Fibroblast of skin of right biceps (primary cell): ENCODE results near the gene DPP4.
"Not testable (repeated sequence)": the region's sequence is repeated elsewhere in the genome, so short reads cannot be mapped to it uniquely, and the experiment has no call there.

ENCODE experiments used
- DNase-seq: peaks from one replicate; pipeline ENCODE4 v3.0.0-alpha.2; 2013

Gene DPP4

DNA sequence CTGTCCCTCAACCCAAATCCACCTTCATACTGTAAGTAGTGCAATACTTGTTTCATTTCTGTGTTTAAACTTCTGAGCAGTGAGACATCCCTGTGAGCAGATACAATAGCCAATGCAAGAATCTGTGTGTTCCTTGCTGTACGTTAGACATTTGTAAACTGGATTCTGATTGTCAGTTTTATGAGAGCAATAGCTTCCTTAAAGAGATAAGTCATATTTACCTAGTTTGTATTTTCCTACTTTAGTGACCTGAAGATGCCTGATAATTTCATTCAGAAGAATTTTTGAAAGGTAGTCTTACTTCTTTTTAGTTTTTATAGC lies 90.7 kb downstream of the DPP4 start:
- no peak for DNase-seq

DNA sequence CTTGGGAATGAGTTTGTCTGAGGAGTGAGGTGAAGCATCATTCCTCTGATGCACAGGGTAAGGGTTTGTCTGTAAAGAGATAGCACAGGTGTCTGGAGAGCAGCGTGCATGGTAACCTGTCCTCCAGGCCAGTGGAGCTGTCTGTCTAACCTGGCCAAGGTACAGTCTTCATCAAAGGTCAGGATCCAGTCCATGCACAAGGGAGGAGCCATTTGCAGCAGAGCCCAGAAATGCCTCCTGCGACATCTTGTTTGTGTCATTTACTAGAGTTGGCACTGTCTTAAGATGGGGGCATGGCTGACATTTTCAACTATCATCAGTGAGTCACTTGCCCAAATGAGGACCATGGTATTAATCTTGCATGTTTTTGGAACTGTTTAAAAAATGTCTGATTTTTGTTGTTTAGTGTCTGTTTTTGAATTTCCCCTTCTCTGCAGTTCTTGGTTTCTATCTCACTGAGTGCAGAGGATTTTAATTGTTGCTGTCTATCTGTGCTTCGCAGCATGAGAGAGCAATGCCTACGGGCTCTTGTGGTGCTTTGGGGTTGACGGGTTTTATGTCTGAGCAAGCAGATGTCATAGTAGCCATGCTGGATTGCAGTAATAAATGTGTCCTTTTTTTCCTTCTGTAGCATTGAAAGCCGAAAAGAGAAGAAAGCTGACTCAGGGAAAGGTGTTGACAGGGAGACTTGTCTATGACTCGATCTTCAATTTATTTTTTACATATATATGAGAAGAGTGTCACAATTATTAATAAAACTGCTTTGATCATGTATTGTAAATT lies 91.3 kb downstream of the DPP4 start:
- peak; percentile 22 for DNase-seq

- DNase-seq = no peak
Measured at GRCh38 chr2:161981679-161982250, 92.2 kb downstream of the DPP4 start.

DNA sequence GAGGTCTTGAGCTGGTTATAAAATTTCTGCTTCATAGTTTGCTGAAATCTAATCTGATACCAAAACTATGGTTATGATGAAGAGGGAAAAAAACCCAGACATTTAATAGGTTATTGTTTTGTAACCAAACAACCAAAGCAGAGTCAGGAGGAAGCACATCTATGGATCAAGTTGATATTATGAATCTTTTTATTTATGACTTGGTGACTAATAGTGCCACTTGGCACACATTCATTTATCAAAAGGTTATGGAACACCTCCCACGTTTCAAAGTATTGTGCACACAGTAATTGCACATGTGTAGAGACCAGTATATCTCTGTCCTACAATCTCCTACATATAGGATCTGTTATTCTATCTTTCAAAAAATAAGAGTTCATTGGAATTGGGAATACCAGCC lies 93.0 kb downstream of the DPP4 start:
- DNase-seq = no peak

DNA sequence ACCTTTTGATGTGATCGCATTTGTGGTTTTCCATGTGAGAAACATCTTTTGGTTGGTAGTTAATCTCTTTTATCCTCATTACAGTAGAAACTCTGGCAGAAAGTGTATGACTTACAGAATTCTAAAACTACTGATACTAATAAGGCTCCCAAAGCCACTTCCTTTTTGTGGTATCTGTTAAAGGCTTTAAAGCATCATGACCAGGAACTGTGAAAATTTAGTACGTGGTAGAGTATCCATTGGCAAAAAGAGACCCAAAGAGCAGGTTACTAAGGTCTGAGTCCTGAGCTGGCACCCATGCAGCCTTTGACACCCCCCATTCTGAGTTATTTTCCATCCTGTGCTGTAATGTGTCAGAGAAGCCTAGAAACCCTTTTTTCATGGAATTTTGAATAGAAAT lies 94.5 kb downstream of the DPP4 start:
- no peak for DNase-seq

DNA sequence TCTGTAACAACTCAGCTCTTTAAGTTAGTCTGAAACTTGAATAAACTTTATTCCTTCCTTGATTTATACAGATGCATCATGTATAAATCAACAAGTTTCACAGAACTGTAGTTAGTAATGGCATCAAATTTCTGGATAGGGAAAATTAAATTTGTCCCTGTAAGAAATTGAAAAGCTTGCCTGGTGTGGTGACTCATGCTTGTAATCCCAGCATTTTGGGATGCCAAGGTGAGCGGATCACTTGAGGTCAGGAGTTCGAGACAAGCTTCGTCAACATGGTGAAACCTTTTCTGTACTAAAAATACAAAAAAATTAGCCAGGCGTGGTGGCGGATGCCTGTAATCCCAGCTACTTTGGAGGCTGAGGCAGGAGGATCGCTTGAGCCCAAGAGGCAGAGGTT lies 96.1 kb downstream of the DPP4 start:
- DNase-seq = peak; percentile 66

DNA sequence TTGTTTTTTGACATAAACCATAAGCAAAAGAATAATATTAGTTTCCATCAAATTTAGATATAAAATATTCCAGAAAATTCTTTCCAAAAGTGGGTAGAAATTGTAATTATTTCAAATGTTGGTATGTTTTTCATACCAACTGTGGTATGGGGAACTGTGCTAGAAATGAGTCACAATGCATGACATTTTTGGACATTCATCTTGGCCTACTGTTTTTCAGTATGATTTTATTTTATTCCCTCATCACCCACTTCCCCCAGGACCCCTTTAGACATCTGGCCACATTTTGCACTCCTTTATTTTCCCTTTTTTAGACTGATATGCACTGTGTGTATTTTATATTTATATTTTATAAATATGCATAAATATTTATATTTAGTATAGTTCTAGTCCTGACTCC lies 97.1 kb downstream of the DPP4 start:
- DNase-seq = no peak

GRCh38 chr2:161976295-161976694 lies 97.7 kb downstream of the DPP4 start:
- DNase-seq = no peak

DNA sequence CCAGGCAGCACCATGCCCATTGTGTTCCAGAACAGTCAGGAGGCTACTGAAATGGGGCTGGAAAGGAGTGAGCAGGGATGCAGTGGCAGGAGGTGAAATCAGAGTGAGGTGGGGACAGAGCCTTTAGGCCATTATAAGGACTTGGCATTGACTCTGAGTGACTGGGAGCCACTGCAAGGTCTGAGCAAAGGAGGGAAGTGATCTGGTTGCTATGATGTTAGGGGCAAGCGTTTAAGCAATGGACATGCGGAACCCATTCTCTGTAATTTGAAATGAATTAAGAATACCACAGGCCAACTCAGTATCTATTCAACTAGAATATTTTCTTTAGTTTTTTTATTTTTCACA lies 98.2 kb downstream of the DPP4 start:
- DNase-seq = no peak

DNA sequence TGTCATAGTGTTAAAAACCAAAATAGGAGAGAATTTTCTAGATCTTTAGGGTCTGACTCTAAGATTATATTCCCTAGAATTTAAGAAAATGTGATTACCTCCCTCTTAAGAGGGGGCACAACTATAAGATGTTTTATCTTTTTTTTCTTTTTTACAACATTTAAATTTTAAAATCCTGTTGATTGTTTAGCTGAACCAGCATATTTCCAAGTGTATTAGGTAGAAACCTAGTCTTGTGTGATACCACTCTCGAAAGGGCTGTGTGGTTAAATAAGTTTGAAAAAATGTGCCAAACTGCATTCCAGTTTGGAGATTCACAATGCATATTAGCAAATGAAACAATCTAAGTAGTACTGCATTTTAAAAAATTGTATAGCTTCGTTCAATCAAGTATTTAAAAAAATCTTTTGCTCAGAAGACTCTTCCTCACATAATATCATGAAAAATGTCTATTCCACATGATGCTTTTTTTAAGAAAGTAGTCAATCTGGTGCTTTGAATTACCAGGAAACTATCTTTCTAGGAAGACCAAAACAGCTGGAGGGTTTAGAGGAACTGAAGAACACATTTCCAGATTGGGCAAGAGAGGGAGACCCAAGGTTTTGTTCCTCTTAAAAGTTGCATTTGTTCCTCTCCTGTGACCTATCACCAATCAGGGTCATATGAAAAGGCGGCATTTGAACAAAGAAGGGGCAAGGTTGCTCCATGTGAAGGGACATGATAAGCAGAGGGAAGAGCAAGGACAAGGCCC lies 98.8 kb downstream of the DPP4 start:
- DNase-seq = peak; percentile 33

GRCh38 chr2:161974461-161974860 lies 99.6 kb downstream of the DPP4 start:
- DNase-seq = no peak

DNA sequence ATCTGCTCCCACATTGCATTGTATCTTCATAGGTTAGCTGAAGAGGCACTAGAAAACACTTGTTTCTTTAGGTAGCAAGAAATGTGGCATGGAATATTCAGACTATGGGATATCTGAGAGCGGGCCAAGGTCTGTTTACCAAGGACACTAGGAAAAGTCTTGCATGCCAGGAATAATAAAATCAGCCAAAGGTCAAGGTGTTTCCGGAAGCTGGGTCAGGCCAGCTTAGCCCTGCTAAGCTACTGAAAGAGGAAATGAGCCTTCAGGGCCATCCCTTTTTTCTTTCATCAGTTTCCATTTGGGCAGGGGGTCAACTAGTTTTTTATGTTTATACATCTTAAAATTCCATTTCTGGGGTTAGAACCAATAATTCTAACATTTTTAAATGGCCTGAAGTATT lies 101.1 kb downstream of the DPP4 start:
- no peak for DNase-seq

- DNase-seq = no peak
Measured at GRCh38 chr2:161972232-161972631, 101.8 kb downstream of the DPP4 start.

GRCh38 chr2:161971551-161971950 lies 102.5 kb downstream of the DPP4 start:
- DNase-seq = no peak

GRCh38 chr2:161969159-161969558 lies 104.9 kb downstream of the DPP4 start:
- DNase-seq = no peak

DNA sequence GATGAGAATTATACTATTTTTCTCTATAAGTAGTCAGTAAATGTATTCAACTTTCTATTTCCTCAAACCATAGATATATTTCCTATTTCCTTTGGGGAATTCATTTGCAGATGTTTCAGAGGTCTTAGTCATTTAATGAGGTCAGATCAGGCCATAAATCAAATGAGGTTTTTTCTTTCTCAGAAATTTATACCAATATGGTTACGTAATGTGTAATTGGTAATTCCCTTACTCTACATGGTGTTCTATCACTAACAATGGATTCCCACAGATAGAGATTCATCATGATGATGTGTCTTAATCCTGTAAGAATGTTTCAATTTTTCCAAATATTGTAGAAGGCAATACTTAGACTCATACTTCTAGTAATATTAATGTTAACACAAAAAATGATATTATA lies 108.0 kb downstream of the DPP4 start:
- peak; percentile 45 for DNase-seq

- no peak for DNase-seq
Measured at GRCh38 chr2:161964160-161964559, 109.9 kb downstream of the DPP4 start.

GRCh38 chr2:161962160-161962559 lies 111.9 kb downstream of the DPP4 start:
- no peak for DNase-seq

DNA sequence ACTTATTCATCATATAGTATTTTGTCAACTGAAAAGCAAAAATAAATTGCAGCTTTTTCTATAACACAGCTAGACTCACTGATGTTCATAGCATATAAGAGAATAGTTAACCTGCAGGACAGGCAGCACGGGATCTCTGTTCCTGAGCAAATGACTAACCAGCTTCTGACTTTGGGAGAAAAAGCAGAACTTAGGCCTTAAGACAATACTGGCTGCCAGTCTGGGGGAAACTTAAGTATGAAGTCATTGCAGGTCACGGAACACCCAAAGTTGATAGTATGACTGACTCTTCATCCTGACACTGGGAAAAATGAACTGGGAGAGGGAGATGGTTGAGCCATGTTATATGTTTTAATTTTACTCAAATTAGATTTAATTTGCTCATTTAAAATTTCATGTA lies 113.0 kb downstream of the DPP4 start:
- no peak for DNase-seq

GRCh38 chr2:161956738-161957137 lies 117.3 kb downstream of the DPP4 start:
- DNase-seq = no peak

DNA sequence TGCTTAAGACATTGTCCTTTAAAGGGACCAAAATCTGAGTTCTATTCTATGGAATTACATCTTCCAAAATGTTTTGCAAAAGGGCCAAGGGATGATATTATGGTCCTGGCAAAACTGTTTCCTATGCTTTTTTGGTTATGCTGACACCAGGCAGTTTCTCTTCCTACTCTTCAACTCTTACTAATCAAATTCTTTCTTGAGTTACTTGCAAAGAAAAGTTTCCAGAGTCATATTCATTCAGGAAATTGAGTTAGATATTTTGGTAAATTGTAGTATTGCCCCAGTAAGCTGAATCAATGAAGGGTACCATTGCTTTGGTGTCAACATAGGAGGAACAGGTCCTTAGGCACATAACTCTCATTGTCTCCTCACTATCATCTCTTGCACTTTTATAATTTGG lies 118.8 kb downstream of the DPP4 start:
- no peak for DNase-seq

GRCh38 chr2:161954103-161954502 lies 119.9 kb downstream of the DPP4 start:
- DNase-seq = no peak

GRCh38 chr2:161953367-161953766 lies 120.6 kb downstream of the DPP4 start:
- not testable (repeated sequence) for DNase-seq

GRCh38 chr2:161952783-161953191 lies 121.2 kb downstream of the DPP4 start:
- DNase-seq = no peak

- no peak for DNase-seq
Measured at GRCh38 chr2:161947836-161948235, 126.2 kb downstream of the DPP4 start.
